Endothelial cell of umbilical vein (primary cell): ENCODE results near the gene GPR33. TPM values are rescaled to one million over a fixed set of nuclear protein-coding genes. Genes with fewer than 3 reads are reported as not detected.

ENCODE experiments used
- BruUV-seq: library from RNA; stranded (reverse); fragments of 400-500 nt; replicated peaks from 2 replicates; lab custom pipeline; 2021; lab: Mats Ljungman, UMichigan
- CTCF ChIA-PET: fragments of 300-600, 350-600 bp; sonication (Branson Sonifier 250); formaldehyde crosslinking; loops from one replicate; lab custom pipeline; 2021; ENCODE audit warnings: antibody characterized with exemption, inconsistent platforms; lab: Charles Lee
- POLR2A ChIA-PET: fragments of 300-600, 350-600 bp; sonication (Branson Sonifier 250); formaldehyde crosslinking; loops from one replicate; lab custom pipeline; 2021; ENCODE audit warnings: antibody characterized with exemption, inconsistent platforms; lab: Charles Lee
- DNase-seq: peaks from one replicate; pipeline ENCODE4 v3.0.0-alpha.2; 2011; ENCODE audit warnings: low read depth, low spot score
- FAIRE-seq: peaks from 2 replicates; lab custom pipeline; 2011; peaks lifted over from hg19 to GRCh38; lab: Jason Lieb, UNC
- H2AFZ ChIP-seq: 2 replicates; pipeline ENCODE4 v1.6.0; 2012; ENCODE audit warnings: low read depth, low read length, control low read depth, inconsistent platforms
- H3K27ac ChIP-seq: 2 replicates; pipeline ENCODE4 v1.5.1; 2011; ENCODE audit warnings: low read depth, mild to moderate bottlenecking, control low read depth, low read length, moderate library complexity; ENCODE audit not compliant: insufficient read depth
- H3K27me3 ChIP-seq, 2 experiments: 2 replicates each; pipeline versions ENCODE4 v1.6.0 to v1.6.1; 2011; ENCODE audit warnings: low read length in 2 of 2, mixed read lengths in 1 of 2; ENCODE audit not compliant: control insufficient read depth in 2 of 2, insufficient read depth in 2 of 2
- H3K36me3 ChIP-seq, 2 experiments: 2 replicates in 1 of 2; 3 replicates in 1 of 2; pipeline ENCODE4 v1.5.1; 2011; ENCODE audit warnings: low read length in 2 of 2, mild to moderate bottlenecking in 1 of 2, moderate library complexity in 1 of 2; ENCODE audit not compliant: control insufficient read depth in 2 of 2, insufficient read depth in 2 of 2; ENCODE audit errors: extremely low read depth in 1 of 2
- H3K4me1 ChIP-seq: 3 replicates; pipeline ENCODE4 v1.5.1; 2011; ENCODE audit warnings: mild to moderate bottlenecking, low read length; ENCODE audit not compliant: control insufficient read depth, insufficient read depth; ENCODE audit errors: extremely low read depth
- H3K4me2 ChIP-seq: 2 replicates; pipeline ENCODE4 v1.6.1; 2011; ENCODE audit warnings: low read length, control low read depth, mixed read lengths; ENCODE audit not compliant: insufficient read depth
- H3K4me3 ChIP-seq, 3 experiments: fragments of 200-600 bp in 1 of 3; sonication (generic), shearing (Covaris generic) in 1 of 3; replicated peaks in 1 of 3; 2 replicates each; pipeline ENCODE4 v1.5.1; 2011 to 2016; ENCODE audit warnings: control low read depth in 3 of 3, low read length in 3 of 3, mild to moderate bottlenecking in 2 of 3, inconsistent platforms in 1 of 3, low read depth in 1 of 3, moderate library complexity in 1 of 3; ENCODE audit not compliant: insufficient read depth in 1 of 3
- H3K79me2 ChIP-seq: 2 replicates; pipeline ENCODE4 v1.6.0; 2012; ENCODE audit warnings: low read length, inconsistent platforms; ENCODE audit not compliant: control insufficient read depth, insufficient read depth
- H3K9ac ChIP-seq: replicated peaks from 2 replicates; pipeline ENCODE3; 2011; ENCODE audit warnings: low read length, control low read depth; ENCODE audit not compliant: insufficient read depth; ENCODE audit errors: extremely low read depth
- H3K9me1 ChIP-seq: replicated peaks from 3 replicates; pipeline ENCODE4 v1.6.0; 2011; ENCODE audit warnings: mild to moderate bottlenecking, low read length; ENCODE audit not compliant: control insufficient read depth, insufficient read depth; ENCODE audit errors: extremely low read depth
- H3K9me3 ChIP-seq: replicated peaks from 2 replicates; pipeline ENCODE4 v1.5.1; 2012; ENCODE audit warnings: low read length, inconsistent platforms; ENCODE audit not compliant: control insufficient read depth, insufficient read depth
- H4K20me1 ChIP-seq: replicated peaks from 2 replicates; pipeline ENCODE3; 2011; ENCODE audit warnings: mild to moderate bottlenecking, low read length; ENCODE audit not compliant: control insufficient read depth, insufficient read depth; ENCODE audit errors: extremely low read depth
- FOS ChIP-seq: IDR thresholded peaks from 2 replicates; pipeline ENCODE4 v1.6.1; 2011; ENCODE audit warnings: mild to moderate bottlenecking, low read length, moderate library complexity, borderline replicate concordance; ENCODE audit not compliant: insufficient read depth
- dilution Hi-C: fragments of 300-500 bp; cut with MboI; formaldehyde crosslinking; loops from one replicate; pipeline ENCODE4 v1.15.0; 2019; ENCODE audit warnings: low sequenced_read_pairs; ENCODE audit not compliant: extremely low pct_ligation_motif_present
- intact Hi-C: fragments of 100-400 bp; cut with micrococcal nuclease; formaldehyde crosslinking; loops from one replicate; pipeline ENCODE4 v1.10.0; 2022
- polyA plus RNA-seq, 4 experiments: library from polyadenylated mRNA; depleted of rRNA in 3 of 4; stranded (reverse) in 3 of 4; unstranded in 1 of 4; fragments of >200 nt; gene quantifications; 2 replicates each; pipeline versions ENCODE4 v1.2.1 to v1.2.3, GENCODE V29; 2011 to 2012; ENCODE audit warnings: missing spikeins in 1 of 4
- total RNA-seq: library from RNA; stranded (reverse); gene quantifications from 2 replicates; pipeline ENCODE4 v1.2.3, GENCODE V29; 2021
- TF ChIP-seq, protein P1 (sequence below): IDR thresholded peaks from 2 replicates; pipeline ENCODE4 v1.6.1; 2011; ENCODE audit not compliant: insufficient read depth, insufficient read length

The GPR33 gene
- total and polyA plus RNA-seq, 2 donors (not counting 3 experiments of a cell fraction or from before 2014, with no cell fraction given), result not detected

- Histone ChIP-seq H3K27ac (no peak overlapping the region), H3K9me3 (no peaks in the 10 kb centered on the region), H3K27me3 (no peaks in the 10 kb centered on the region), H3K9ac (no peak overlapping the region), H3K4me1 (peaks cover 10% of the 10 kb centered on the region), H3K4me3 (no peak overlapping the region), H3K79me2 (no peaks in the 10 kb centered on the region), H3K9me1 (no peaks in the 10 kb centered on the region), H3K4me2 (no peak overlapping the region), H2AFZ (no peak overlapping the region), H4K20me1 (no peaks in the 10 kb centered on the region), H3K36me3 (no peaks in the 10 kb centered on the region)
- no peak for FAIRE-seq
- POLR2A ChIA-PET, result interaction anchor here (1.1 kb wide), 1 partner anchor 25 kb away, joined by 4 read pairs; the partner anchor contains the start of gene HEATR5A
- TF ChIP-seq, protein P1, sequence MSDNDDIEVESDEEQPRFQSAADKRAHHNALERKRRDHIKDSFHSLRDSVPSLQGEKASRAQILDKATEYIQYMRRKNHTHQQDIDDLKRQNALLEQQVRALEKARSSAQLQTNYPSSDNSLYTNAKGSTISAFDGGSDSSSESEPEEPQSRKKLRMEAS, result no peak
- CTCF ChIA-PET, result interaction anchor here (0.9 kb wide), 1 partner anchor 26 kb away, joined by 3 read pairs; the partner anchor contains the start of gene HEATR5A
- dilution Hi-C loops (no loop called here), intact Hi-C loops (no loop called here)
- DNase-seq, result no peak
- no TSS peak for BruUV-seq
Observed at GRCh38 chr14:31445703-31446102, 42.1 kb downstream of the GPR33 start.

DNA sequence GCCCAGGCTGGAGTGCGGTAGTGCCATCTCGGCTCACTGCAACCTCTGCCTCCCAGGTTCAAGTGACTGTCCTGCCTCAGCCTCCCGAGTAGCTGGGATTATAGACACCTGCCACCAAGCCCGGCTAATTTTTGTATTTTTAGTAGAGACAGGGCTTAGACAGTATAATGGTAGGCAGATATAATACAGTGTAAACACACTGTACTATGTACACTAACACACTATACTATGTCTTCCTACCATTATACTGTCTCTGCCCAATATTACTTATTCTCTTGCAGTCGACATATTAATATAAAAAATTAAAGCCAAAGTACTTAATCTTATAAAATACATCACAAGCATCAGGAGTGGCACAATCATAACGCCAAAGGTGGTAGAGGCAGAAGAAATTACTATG lies 45.6 kb downstream of the GPR33 start:
- Histone ChIP-seq H3K4me3 (no peak overlapping the region), H3K27ac (no peak overlapping the region), H2AFZ (no peak overlapping the region), H3K4me1 (no peaks in the 10 kb centered on the region), H3K9me3 (no peaks in the 10 kb centered on the region), H3K79me2 (no peaks in the 10 kb centered on the region), H3K9me1 (no peaks in the 10 kb centered on the region), H4K20me1 (no peaks in the 10 kb centered on the region), H3K9ac (no peak overlapping the region), H3K27me3 (no peaks in the 10 kb centered on the region), H3K4me2 (no peak overlapping the region), H3K36me3 (no peaks in the 10 kb centered on the region)
- BruUV-seq, result no TSS peak
- ChIA-PET POLR2A (no interaction called here), CTCF (no interaction called here)
- no peak for DNase-seq
- FAIRE-seq, result no peak
- TF ChIP-seq FOS, result no peak
- intact Hi-C loops, result no loop called here
- dilution Hi-C loops, result no loop called here
